ENCODE results near the gene PRKAB1. TPM values are rescaled to one million over a fixed set of nuclear protein-coding genes. Genes with fewer than 3 reads are reported as not detected.

The PRKAB1 gene
- total RNA-seq, 1 experiment from 2014 or later, result 42.2 TPM

DNA sequence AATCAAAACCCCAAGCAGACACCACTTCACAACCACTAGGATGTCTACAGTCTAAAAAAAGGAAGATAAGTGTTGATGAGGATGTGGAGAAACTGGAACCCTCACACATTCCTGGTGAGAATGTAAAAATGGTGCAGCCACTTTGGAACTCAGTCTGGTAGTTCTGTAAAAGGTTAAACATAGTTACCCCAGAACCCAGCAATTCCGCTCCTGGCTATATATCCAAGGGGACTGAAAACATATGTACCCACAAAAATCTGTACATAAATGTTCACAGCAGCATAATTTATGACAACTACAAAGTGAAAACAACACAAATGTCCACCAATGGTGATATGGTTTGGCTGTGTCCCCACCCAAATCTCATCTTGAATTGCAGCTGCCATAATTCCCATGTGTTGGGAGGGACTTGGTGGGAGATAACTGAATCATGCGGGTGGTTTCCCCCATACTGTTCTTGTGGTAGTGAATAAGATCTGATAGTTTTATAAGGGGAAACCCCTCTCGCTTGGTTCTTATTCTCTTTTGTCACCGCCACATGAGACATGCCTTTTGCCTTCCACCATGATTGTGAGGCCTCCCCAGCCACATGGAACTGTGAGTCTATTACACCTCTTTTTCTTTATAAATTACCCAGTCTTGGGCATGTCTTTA lies 46.8 kb downstream of the PRKAB1 start:
- H4K91ac ChIP-seq (ENCODE audit: insufficient read length, low read depth, low read length), result no peak overlapping the region
- H3K4me1 ChIP-seq (ENCODE audit: insufficient read depth, low read length), result no peaks in the 10 kb centered on the region
- H4K20me1 ChIP-seq (ENCODE audit: control insufficient read depth, insufficient read depth, insufficient read length), result no peaks in the 10 kb centered on the region
- H3K9me3 ChIP-seq (ENCODE audit: control insufficient read depth, low read depth, low read length), result no peaks in the 10 kb centered on the region
- H2BK5ac ChIP-seq (ENCODE audit: insufficient read length, low read length), result no peak overlapping the region
- no CpG with 5 or more reads among the region's 4 CpGs for WGBS (ENCODE audit: extremely low coverage, insufficient read length, low lambda C conversion rate)
- H3K14ac ChIP-seq (ENCODE audit: insufficient read depth, low read length), result no peak overlapping the region
- H4K5ac ChIP-seq (ENCODE audit: insufficient read length, low read depth, low read length), result no peak overlapping the region
- Mint-ChIP-seq H3K9me3 (no peaks in the 10 kb centered on the region), H3K27ac (no peak overlapping the region), H3K36me3 (ENCODE audit: insufficient read depth in 1 of 3, low read depth in 3 of 3) (peaks cover 43 to 90% (median 71%) of the 10 kb centered on the region in 3 experiments; a peak in 6 of 7 replicates), H3K4me3 (no peak overlapping the region), H3K4me1 (peaks cover 0 to 5% of the 10 kb centered on the region in 2 experiments; a peak in 1 of 4 replicates), H3K27me3 (ENCODE audit: low read depth) (no peaks in the 10 kb centered on the region)
- H3T11ph ChIP-seq (ENCODE audit: low read length), result no peak overlapping the region
- no peak overlapping the region for H3K18ac ChIP-seq (ENCODE audit: insufficient read length, low read depth, low read length)
- H2BK12ac ChIP-seq (ENCODE audit: insufficient read length, low read depth, low read length), result no peak overlapping the region
- no peak overlapping the region for H4K8ac ChIP-seq (replicated peaks; ENCODE audit: insufficient read length, low read depth, low read length)
- no peaks in the 10 kb centered on the region for H3K79me1 ChIP-seq (ENCODE audit: insufficient read depth, low read depth, low read length, poor library complexity, severe bottlenecking)
- H2BK15ac ChIP-seq (ENCODE audit: low read depth, low read length), result no peak overlapping the region
- no peak overlapping the region for H3K4ac ChIP-seq (ENCODE audit: low read depth, low read length)
- H3K9ac ChIP-seq (ENCODE audit: extremely low read depth, insufficient read length, low read length), result no peak overlapping the region
- H3K79me2 ChIP-seq (ENCODE audit: insufficient read depth, low read length), result no peaks in the 10 kb centered on the region
- H3K4me2 ChIP-seq (ENCODE audit: insufficient read depth, insufficient read length, low read length), result no peak overlapping the region
- no peaks in the 10 kb centered on the region for H3K27me3 ChIP-seq (ENCODE audit: insufficient read depth, low read length)
- H2BK120ac ChIP-seq (ENCODE audit: low read depth, low read length, poor library complexity, severe bottlenecking), result no peak overlapping the region
- no peak overlapping the region for H2BK20ac ChIP-seq (ENCODE audit: low read depth, low read length, poor library complexity, severe bottlenecking)
- DNase-seq, result no peak
- H2AK5ac ChIP-seq (ENCODE audit: insufficient read length, low read length), result no peak overlapping the region
- no peak overlapping the region for H3K27ac ChIP-seq (ENCODE audit: insufficient read length, low read depth, low read length)
- H2AFZ ChIP-seq (ENCODE audit: low read length), result no peak overlapping the region
- H3K23ac ChIP-seq (ENCODE audit: insufficient read length, low read depth, low read length), result no peak overlapping the region
- TF ChIP-seq CTCF (conservative IDR thresholded peaks at IDR 0.05), result no peak
- H3K23me2 ChIP-seq (ENCODE audit: insufficient read length, low read depth, low read length, poor library complexity, severe bottlenecking), result no peaks in the 10 kb centered on the region
- H3K56ac ChIP-seq (ENCODE audit: insufficient read length, low read depth, low read length), result no peak overlapping the region

Data from H9 (cell line).